SK-MEL-5 (cell line): Measurements from ENCODE around the gene GLG1. TPM values are rescaled to one million over a fixed set of nuclear protein-coding genes. Genes with fewer than 3 reads are reported as not detected.

Experiments used
- DNase-seq: peaks from one replicate; pipeline ENCODE4 v3.0.0-alpha.2; 2016; ENCODE audit warnings: low read depth, low spot score
- in situ Hi-C: cut with HindIII; loops from 2 replicates; pipeline ENCODE4 v1.10.0; 2016; ENCODE audit warnings: low sequenced_read_pairs, high pct_unique_total_duplicates, low pct_unique_long_range_greater_than_20kb
- total RNA-seq: library from RNA; depleted of rRNA; stranded (reverse); fragments of >200 nt; shearing (Covaris generic); gene quantifications from 2 replicates; pipeline ENCODE4 v1.2.3, GENCODE V29; 2014

Gene GLG1
- total RNA-seq, 1 experiment from 2014 or later: 41.7 TPM

GRCh38 chr16:74468807-74469525 lies 137.9 kb downstream of the GLG1 start:
- no peak for DNase-seq
- in situ Hi-C loops: no loop called here

GRCh38 chr16:74466872-74467271 lies 140.0 kb downstream of the GLG1 start:
- in situ Hi-C loops: no loop called here
- no peak for DNase-seq

- no peak for DNase-seq
- in situ Hi-C loops: no loop called here
Measured at GRCh38 chr16:74465851-74466685, 140.8 kb downstream of the GLG1 start.

- in situ Hi-C loops: no loop called here
- no peak for DNase-seq
Measured at GRCh38 chr16:74465281-74465680, 141.6 kb downstream of the GLG1 start.

- in situ Hi-C loops: no loop called here
- DNase-seq: no peak
Measured at GRCh38 chr16:74463888-74464287, 143.0 kb downstream of the GLG1 start.

- DNase-seq: no peak
- in situ Hi-C loops: no loop called here
Measured at GRCh38 chr16:74462361-74462760, 144.6 kb downstream of the GLG1 start.

GRCh38 chr16:74461826-74462225 lies 145.1 kb downstream of the GLG1 start:
- in situ Hi-C loops: no loop called here

GRCh38 chr16:74460542-74460941 lies 146.4 kb downstream of the GLG1 start:
- in situ Hi-C loops: no loop called here
- no peak for DNase-seq

More at GRCh38 chr16:74461826-74462225, 145.1 kb downstream of the GLG1 start:
- no peak for DNase-seq

- DNase-seq: no peak
- in situ Hi-C loops: no loop called here
Measured at GRCh38 chr16:74456290-74456625, 150.7 kb downstream of the GLG1 start.

- DNase-seq: no peak
- in situ Hi-C loops: no loop called here
Measured at GRCh38 chr16:74455619-74456289, 151.2 kb downstream of the GLG1 start.

- no peak for DNase-seq
- in situ Hi-C loops: no loop called here
Measured at GRCh38 chr16:74455213-74455612, 151.7 kb downstream of the GLG1 start.

- DNase-seq: no peak
- in situ Hi-C loops: no loop called here
Measured at GRCh38 chr16:74451951-74452758, 154.8 kb downstream of the GLG1 start.

- DNase-seq: no peak
- in situ Hi-C loops: no loop called here
Measured at GRCh38 chr16:74450967-74451760, 155.8 kb downstream of the GLG1 start.

- DNase-seq: no peak
- in situ Hi-C loops: no loop called here
Measured at GRCh38 chr16:74450236-74450635, 156.7 kb downstream of the GLG1 start.

GRCh38 chr16:74449470-74449869 lies 157.4 kb downstream of the GLG1 start:
- DNase-seq: no peak
- in situ Hi-C loops: no loop called here

GRCh38 chr16:74448990-74449389 lies 157.9 kb downstream of the GLG1 start:
- in situ Hi-C loops: no loop called here
- DNase-seq: no peak

- in situ Hi-C loops: no loop called here
- DNase-seq: no peak
Measured at GRCh38 chr16:74447578-74447977, 159.3 kb downstream of the GLG1 start.
